Measurements from ENCODE around the gene CCDC187. TPM values are rescaled to one million over a fixed set of nuclear protein-coding genes. Genes with fewer than 3 reads are reported as not detected.
"Not testable (repeated sequence)": the region's sequence is repeated elsewhere in the genome, so short reads cannot be mapped to it uniquely, and the experiment has no call there.

Gene CCDC187
- polyA plus RNA-seq, 3 donors: 2.7 to 4.6 (median 3.6) TPM

DNA sequence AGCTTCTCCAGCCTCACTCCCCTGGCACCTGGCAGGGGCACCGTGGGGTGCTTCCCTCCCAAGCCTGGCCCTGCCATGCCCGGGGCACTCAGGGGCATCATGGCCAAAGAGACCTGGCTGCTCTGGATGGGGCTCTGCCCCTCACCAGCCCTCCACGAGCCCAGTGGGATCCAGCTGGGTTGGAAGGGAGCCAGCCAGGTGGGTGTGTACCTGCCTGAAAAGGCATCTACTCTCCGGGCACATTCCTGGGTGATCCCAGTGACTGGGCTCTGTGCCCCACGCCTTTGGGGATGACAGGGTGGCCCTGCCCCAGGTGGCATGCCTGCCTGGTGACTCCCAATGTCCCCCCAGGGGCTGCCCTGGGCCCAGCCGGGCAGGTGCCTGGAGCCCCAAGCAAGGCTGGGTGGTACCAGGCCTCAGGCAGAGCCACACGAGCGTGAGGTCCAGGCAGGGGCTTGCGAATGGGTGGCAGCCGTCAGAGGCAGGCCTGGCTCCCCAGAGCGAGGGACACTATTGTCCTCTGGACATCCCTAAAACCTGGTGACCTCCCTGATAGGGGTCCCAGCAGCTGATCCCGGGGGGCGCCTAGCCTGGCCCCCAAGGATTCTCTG, 24.2 kb upstream of the CCDC187 start:
- DNase-seq: no peak

DNA sequence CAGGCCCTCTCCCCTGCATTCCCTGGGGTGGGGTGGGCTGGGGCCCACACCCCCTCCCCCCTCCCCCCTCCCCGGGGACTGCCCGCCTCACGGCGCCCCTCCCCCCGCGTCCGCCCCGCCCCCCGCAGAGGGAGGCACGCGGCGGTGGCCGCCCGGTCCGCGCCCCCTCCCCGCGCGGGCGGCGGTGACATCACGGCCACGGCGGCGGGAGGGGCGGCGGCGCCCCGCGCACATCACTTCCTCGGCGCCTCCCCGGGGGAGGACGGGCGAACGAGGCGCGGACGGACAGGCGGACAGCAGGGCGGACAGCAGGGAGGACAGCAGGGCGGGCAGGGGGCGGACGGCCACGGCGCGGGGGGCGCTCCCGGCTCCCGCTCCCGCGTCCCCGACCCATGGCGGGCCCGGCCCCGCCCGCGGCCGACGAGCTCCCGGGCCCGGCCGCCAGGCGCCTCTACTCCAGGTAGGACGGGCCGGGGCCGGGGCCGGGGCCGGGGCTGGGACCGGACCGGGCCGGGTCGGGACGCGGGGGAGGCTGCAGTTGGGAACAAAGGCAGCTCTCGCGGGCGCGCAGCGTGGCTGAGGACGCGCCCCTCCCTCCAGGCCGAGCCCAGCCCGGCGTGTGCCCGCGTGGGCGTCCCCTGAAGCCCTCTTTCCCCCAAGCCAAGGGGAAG, 23.5 kb upstream of the CCDC187 start, which contains the start of gene GPSM1:
Gene GPSM1 (plus strand): TSS at position 236 of the 671 bp plus-strand sequence. CDS start 157 bp downstream, at position 393.
- DNase-seq: no peak

DNA sequence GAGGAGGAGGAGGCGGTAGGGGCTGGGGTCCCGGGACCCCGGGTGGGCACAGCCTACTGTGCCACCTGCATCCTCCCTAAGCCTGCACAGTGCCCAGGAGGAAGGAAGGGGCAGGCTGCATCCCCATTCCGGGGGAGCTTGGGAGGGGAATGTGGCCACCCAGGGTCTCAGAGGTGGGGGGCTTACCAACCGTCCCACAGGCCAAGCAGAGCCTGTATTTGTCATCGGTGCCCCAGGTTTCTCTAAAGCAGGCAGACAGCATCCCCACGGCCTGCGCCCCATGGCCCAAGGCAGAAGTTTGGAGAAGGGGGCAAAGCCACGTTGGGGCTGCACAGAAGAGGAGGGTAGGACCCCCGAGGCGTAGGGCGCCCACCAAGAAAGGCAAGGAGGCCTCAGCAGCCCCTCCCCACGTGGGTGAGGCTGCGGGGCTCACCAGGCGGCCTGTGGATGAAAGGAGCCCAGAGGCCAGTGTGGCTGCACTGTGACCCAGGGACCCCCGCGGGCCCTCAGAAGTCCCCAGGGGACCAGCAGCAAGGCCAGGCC, 22.9 kb upstream of the CCDC187 start:
- DNase-seq: no peak

DNA sequence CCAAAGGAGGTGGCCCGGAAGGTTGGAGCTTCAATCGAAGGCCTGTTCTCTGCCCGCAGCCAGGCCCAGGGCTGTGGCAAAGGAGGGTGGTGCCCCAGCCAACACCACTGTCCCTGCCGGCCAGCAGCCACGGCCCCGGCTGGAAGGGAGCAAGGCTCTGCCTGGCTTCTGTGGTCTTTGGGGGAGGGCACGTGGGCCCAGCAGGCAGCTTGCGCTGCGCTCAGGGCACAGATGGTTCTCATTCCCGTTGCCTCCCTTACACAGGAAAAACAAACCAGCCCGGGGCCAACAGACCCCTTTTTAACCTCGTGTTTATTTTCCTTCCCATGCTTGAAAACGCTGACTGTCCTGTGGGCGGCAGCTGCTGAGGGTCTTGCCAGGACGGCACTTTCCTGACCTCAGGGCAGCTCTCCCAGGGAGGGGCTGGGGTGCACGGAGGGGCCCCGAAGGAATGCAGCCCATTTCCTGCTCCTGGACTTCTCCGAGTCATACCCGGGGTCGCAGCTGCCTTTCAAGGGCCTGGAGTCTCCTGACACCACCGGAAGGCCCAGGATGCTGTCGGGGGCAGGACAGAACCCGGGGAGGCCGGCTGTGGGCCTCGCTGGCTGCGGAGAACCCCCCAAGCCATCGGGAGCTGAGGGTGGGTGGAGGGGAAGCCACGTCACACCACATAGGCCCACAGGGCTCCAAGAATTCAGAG, 22.3 kb upstream of the CCDC187 start:
- DNase-seq: no peak

DNA sequence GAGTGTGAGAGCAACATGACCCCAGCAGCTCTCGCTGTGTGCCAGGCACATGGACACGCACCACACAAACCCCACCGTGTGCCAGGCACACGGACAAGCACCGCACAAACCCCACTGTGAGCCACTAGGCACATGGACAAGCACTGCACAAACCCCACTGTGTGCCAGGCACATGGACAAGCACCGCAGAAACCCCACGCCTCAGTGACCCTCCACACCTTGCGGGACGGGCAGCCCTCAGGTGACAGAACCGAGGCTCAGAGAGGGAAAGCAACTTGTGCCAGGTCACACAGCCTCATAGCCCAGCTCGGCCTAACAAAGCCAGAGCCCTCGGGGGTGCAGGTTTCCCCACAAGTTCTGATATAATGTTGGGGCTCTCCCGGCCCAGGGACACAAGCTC, 21.5 kb upstream of the CCDC187 start:
- DNase-seq: no peak

DNA sequence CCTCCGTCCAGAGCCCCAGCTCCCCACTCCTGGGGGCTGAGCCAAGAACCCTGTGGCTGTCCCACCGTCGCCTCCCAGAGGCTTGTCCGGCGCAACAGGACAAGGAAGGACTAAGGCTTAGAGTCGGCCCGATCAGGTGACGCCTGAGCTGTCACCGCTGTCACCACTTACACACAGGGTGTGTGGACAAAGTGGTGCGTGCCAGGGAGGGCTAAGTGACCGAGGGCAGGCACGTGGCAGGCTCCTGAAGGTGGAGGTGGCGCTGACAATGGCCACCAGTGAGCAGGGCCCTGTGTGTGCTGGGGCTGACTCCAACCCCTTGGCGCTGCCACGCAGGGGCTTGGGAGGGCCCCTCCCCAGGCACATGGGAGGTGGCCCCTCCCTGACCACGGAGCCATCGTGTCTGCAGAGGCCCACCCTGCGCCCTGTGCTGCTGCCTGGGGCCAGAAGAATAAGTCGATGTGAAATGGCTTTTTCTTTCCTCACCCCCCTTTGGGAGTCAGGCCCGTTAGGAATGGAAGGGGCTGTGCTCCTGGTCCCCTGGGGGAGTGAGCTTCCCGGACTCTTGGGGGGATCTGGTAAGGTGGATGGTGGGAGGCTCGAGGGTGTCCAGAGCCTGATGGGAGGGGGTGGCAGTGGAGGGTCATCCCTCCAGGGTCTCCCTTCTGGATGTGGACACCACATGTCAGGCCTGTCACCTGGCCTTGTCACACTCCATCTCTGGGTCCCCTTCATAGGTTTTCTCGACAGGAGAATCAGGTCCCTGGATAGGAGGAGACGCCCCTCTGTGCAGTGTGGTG, 20.8 kb upstream of the CCDC187 start:
- no peak for DNase-seq

DNA sequence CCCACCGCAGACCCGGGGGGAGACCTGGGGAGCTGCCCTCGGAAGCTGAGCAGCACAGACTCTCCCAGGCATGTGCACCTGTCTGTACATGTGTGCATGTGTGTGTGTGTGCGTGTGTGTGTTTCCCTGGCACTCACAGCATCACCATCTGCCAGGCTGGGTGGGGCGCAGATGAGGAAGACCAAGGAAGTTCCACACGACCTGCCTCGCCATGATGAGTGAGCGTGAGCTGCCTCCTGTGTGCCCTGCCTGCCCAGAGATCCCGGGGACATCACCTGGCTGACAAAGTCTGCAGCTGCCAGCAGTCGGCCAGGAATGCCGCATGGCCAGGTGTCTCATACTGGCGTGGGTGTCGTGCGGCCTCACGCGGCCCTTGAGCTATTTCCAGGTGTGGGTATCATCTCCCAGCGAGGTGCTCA, 19.5 kb upstream of the CCDC187 start:
- DNase-seq: no peak

DNA sequence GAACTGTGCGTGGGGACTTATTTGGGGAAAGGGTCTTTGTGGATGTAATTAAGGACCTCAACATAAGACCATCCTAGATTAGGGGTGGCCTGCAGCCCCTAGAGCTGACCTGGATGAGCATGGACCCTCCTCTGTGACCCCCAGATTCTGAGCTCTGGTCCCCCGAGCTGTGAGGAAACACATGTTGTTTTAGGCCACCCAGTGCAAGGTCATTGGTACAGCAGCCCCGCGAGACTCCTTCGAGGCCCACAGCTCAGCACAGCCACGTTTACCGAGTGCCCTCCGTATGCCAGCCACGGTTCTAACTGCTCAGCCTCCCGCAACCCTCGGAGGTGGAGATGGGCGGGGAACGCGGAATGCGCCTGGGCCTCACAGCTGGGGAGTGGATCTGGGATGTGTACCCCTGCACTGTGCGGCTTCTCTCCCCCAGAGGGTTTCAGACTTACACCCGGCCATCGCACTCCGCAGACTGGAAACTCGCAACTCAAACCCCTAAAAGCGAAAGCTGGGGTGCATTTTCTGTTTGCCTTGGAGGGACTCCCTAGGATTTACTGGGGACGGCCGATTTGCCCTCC, 18.9 kb upstream of the CCDC187 start:
- DNase-seq: no peak

DNA sequence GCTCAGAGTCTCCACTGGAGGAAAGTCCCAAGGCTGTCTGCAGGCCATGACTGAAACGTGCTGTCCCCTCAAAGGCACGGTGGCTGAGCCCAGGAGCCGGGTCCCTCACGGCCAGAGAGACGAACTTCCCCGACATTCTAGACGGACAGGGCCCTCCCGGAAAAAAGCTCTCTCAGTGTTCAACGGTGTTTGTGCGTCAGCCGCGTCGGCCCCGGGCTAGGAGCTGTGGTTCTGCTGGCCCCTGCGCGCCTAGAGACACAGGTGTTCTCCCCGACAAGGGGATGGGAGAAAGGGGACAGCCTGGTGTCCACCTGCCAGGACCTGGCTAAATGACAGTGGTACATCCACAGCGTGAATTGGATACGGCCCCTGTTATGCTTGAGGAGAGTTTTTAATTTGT, 17.7 kb upstream of the CCDC187 start:
- no peak for DNase-seq

DNA sequence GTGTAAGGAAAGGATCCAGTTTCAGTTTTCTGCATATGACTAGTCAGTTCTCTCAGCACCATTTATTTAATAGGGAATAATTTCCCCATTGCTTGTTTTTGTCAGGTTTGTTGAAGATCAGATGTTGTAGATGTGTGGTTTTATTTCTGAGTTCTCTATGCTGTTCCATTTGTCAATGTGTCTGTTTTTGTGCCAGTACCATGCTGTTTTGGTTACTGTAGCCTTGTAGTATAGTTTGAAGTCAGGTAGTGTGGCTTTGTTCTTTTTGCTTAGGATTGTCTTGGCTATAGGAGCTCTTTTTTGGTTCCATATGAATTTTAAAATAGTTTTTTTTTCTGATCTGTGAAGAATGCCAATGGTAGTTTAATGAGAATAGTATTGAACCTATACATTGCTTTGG, 17.1 kb upstream of the CCDC187 start:
- DNase-seq: not testable (repeated sequence)

DNA sequence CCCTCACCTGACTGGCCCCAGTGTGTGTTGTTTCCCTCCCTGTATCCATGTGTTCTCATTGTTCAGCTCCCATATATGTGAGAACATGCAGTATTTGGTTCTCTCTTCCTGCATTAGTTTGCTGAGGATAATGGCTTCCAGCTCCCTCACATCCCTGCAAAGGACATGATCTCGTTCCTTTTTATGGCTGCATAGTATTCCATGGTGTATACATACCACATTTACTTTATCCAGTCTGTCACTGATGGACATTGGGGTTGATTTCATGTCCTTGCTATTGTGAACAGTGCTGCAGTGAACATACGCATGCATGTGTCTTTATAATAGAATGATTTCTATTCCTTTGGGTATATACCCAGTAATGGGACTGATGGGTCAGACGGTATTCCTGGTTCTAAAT, 16.1 kb upstream of the CCDC187 start:
- not testable (repeated sequence) for DNase-seq

DNA sequence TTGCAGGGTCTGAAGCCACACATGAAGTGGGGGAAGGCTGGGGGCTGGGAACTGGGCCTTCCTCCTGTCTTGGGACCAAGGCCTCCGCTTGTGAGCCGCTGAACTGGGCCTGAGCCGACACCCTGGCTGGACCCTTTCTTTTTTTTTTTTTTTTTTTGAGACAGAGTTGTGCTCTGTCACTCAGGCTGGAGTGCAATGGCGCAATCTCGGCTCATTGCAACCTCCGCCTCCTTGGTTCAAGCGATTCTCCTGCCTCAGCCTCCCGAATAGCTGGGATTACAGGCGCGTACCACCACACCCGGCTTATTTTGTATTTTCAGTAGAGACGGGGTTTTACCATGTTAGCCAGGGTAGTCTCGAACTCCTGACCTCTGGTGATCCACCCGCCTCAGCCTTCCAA, 15.3 kb upstream of the CCDC187 start:
- DNase-seq: not testable (repeated sequence)

DNA sequence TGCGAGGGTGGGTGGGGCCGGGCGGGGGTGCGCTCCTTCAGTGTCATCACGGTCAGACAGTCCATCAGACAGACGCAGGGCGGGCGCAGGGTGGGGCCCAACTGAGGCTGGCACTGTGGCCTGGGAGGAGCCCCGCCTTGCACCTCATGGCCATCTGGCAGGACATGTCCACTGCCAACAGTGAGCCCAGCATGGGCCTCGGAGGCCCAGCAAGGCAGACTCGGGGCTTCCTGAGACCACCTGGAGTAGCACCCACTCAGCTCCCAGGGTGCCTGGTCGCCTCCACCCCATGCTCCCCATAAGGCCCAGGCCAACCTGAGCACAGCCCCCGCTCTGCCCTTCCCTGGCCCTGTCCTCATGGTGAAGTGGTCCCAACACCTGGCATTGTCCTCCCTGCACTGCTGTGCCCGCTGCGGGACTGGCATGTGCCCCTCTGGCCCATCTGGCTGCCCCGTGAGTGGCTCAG, 14.9 kb upstream of the CCDC187 start:
- no peak for DNase-seq

DNA sequence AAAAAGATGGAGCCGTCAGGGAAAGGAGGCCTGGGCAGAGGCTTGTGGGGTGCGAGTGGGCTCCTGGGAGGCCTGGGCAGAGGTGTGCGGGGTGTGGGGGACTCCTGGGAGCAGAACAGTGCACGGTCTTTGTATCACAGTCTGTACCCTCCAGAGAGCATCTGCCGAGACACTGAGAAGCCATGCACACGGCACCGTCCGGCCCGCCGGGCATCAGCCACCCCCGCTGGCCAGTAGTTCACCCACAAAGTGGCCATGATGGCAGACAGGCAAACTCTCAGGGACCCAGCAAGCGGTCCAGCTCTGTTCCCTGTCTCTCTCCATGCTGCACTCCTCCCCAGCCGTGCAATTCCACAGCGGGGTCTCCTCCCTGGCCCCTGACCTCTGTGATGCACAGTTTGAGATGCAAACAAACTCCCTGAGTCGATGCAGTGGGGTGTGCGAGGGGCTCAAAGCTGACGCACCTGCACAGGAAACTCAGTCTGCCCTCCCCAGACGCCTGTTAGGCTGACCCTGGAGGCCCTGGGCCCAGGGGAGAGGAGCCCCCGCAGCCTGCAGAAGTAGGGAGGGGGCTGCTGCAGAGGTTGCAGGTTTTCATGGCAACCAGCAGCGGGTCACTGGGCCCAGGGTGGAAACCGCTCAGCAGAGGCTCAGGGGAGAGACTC, 14.3 kb upstream of the CCDC187 start:
- no peak for DNase-seq

DNA sequence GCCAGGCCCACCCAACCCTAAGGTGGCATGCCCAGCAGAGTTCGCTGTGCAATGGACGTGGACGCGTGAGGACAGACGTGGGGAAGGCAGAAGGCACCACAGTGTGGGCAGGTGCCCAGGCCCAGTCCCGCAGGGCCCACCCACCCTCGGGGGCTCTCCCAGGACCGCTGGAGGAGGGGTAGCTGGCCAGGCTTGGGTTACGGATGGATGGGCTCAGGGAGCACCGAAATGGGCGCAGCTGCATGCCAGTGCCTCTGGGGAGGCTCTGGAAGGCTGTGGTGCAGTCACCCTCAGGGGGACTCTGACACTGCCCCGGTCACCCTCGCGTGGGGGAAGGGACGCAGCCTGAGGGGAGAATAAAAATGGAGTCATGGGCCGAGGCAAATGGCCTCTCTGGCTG, 13.8 kb upstream of the CCDC187 start:
- no peak for DNase-seq

DNA sequence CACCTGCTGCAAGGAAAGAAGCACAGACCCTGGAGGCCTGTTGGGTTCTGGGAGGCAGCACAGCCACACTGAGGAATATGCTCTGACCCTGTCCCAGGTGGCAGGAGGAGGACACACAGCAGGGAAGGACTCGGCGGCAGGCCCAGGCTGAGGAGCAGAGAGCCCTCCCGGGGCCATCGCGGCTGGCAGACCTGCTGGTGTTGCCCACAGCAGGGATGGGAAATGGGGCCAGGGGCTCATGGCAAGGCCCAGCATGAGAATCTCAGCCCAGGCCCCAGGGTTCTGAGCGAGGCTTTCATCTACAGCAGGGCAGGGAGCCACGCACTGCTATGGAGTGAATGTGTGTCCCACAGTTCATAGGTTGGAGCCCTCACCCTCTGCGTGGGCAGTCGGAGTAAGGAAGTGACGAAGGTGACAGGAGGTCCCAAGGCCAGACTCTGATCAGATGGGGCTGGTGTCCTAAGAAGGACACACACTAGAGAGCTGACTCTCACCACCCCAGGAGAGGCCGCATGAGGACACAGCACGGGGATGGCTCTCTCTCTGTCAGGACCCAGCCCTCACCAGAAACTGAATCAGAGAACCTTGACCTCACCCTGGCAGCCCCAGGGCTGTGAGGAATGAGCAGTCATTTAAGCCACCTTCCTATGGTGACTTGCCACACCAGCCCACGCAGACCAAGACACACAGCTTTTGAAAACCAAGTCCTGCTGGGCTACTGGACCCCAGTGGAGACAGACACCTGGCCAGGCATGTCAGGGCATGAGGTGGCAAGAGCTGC, 13.2 kb upstream of the CCDC187 start:
- DNase-seq: no peak

DNA sequence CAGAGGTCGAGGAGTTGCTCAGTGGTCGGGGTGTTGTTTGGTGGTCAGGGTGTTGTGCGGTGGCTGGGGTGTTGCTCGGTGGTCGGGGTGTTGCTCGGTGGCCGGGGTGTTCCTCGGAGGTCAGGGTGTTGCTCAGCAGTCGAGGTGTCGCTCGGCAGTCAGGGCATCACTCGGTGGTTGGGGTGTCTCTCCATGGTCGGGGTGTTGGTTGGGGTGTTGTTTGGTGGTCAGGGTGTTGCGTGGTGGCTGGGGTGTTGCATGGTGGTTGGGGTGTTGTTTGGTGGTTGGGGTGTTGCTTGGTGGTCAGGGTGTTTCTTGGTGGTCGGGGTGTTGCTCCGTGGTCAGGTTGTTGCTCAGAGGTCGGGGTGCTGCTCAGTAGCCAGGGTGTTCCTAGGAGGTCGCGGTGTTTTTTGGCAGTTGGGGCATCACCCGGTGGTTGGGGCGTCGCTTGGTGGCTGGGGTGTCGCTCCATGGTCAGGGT, 12.4 kb upstream of the CCDC187 start:
- no peak for DNase-seq

DNA sequence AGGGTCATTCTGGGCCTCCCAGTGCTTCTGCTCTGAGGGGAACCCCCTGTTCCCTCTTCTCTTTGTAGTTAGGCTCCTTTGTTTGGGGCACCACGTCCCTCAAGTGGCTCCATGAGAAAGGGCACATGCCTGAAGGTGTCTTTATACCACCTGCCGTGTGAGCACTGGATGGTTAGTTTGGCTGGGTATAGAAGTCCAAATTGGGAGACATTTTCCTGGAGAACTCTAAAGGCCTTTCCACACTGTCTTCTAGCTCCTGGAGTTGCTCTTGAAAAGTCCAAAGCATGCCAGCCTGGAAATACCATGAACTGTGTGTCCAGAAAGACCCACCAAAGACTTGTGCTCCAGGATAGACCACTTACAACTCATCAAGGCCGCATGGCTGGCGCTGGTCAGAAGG, 11.1 kb upstream of the CCDC187 start:
- no peak for DNase-seq

DNA sequence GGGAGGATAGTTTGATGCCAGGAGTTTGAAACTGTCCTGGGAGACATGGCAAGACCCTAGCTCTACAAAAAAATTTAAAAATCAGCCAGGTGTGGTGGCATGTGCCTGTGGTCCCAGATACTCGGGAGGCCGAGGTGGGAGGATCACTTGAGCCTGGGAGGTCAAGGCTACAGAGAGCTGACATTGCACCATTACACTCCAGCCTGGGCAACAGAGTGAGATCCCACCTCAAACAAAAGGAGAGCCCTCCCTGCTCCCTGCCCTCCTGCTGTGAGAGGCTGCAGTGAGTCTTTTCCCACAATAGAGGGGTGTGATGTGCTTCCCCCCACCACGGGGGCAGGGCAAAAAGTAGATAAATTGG, 10.1 kb upstream of the CCDC187 start:
- no peak for DNase-seq

Data from renal pelvis (tissue), 4 donors.